ENCODE results near the gene A1BG.

A1BG gene

DNA sequence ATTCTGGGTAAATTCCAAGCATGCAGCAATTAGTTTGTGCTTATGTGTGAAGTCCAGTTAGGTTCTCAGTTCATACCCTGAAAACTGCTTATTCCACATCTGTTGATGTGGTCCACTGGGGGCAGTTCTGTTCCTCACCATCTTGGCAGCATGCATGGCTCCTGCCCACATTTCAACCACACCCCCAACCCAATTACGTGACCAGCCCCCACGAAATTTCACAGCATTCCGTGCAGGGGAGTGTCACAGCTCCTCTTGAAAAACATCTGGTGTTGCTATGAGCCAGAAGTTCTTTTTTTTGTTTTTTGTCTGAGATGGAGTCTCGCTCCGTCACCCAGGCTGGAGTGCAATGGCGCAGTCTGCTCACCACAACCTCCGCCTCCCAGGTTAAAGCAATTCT, 57.2 kb downstream of the A1BG start:
- no peak for DNase-seq (ENCODE audit: low read depth)

All from T follicular helper cell (primary cell).